B cell (primary cell): Measurements from ENCODE around the gene RAP1GAP.

ENCODE experiments used
- CTCF ChIP-seq: fragments of 200-600 bp; IDR thresholded peaks from one replicate; pipeline ENCODE4 v1.8.0; 2022; ENCODE audit warnings: antibody characterized with exemption, mild to moderate bottlenecking
- EZH2 ChIP-seq: IDR thresholded peaks from 2 replicates; pipeline ENCODE4 v1.6.1; 2012; ENCODE audit warnings: borderline replicate concordance, low read depth, mild to moderate bottlenecking, moderate library complexity, low read length; ENCODE audit not compliant: insufficient read depth, poor library complexity, severe bottlenecking

- TF ChIP-seq CTCF (no peak), EZH2 (no peak)
These were observed 121.3 kb downstream of the RAP1GAP start for GRCh38 chr1:21547876-21548275.
